NK-92 (cell line): ENCODE data around the gene XIRP2.

Experiments
- DNase-seq: peaks from one replicate; lab custom pipeline; 2025; ENCODE audit not compliant: unreplicated experiment; lab: John Stamatoyannopoulos, UW

Gene XIRP2

GRCh38 chr2:167132066-167132465, 243.8 kb downstream of the XIRP2 start:
- no peak for DNase-seq

GRCh38 chr2:167132906-167133555, 244.8 kb downstream of the XIRP2 start:
- DNase-seq, result no peak

DNA sequence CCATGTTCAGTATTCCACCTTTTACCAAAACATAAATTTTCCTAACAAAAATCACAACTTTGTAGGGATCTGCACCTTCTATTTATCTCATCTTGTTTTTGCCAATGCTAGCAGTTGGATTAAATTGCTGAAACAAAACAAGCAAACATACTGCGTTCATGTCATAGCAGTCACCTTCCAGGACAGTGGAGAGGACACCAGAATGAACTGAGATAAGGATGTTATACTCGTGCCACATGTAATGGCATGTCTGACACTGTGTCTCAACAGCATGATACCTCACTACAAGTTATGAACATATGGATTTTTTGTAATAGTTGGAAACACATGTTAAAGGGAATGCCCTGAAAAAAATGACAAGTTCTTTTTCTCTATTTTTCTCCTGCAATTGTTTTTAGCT, 245.3 kb downstream of the XIRP2 start:
- DNase-seq, result no peak

DNA sequence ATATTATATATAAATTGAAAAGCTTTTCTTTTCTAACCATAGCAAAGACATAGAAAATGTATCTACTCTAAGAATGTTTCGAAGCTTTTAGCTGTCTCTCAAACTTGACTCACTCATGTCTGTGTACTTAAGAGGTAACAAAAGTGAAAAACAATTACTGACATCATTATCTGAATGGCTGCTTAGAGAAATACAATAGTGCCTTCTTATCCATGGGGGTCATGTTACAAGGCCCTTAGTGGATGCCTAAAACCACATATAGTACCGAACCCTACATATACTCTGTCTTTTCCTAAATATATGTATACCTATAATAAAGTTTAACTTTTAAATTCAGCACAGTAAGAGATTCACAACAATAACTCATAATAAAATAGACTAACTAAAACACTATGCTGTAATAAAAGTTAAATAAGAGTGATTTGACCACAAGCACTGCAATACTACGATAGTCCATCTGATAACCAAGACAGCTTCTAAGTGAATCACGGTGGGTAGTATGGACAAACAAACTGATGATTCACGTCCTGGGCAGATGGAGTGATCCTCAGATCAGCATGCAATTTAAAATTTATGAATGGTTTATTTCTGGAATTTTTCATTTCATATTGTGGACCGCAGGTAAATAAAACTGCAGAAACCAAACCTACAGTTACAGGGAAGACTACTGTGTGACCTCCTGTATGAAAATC, 246.2 kb downstream of the XIRP2 start:
- no peak for DNase-seq

GRCh38 chr2:167135706-167136105, 247.4 kb downstream of the XIRP2 start:
- DNase-seq, result no peak

- no peak for DNase-seq
Observed at GRCh38 chr2:167136879-167137596, 248.8 kb downstream of the XIRP2 start.

- no peak for DNase-seq
Observed at GRCh38 chr2:167140330-167140729, 252.1 kb downstream of the XIRP2 start.

- no peak for DNase-seq
Observed at GRCh38 chr2:167140767-167141166, 252.5 kb downstream of the XIRP2 start.

DNA sequence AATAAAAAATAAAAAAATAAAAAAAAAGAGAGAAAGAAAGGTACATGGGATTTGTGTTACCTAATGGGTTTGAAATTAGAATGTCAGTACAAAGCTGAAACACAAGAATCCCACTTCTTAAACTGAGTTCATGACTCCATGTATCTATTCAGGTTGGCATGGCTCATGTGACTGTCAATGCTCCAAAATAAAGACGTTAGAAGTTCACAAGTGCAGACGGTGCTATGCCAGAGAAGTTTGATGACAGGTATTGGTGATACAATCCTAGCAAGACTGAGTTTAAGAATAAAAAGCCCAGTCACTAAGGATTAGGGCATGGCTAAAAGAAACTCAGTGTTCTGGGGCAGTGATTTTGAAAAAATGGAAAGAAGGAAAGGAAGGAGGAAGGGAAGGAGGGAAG, 254.3 kb downstream of the XIRP2 start:
- DNase-seq, result no peak

DNA sequence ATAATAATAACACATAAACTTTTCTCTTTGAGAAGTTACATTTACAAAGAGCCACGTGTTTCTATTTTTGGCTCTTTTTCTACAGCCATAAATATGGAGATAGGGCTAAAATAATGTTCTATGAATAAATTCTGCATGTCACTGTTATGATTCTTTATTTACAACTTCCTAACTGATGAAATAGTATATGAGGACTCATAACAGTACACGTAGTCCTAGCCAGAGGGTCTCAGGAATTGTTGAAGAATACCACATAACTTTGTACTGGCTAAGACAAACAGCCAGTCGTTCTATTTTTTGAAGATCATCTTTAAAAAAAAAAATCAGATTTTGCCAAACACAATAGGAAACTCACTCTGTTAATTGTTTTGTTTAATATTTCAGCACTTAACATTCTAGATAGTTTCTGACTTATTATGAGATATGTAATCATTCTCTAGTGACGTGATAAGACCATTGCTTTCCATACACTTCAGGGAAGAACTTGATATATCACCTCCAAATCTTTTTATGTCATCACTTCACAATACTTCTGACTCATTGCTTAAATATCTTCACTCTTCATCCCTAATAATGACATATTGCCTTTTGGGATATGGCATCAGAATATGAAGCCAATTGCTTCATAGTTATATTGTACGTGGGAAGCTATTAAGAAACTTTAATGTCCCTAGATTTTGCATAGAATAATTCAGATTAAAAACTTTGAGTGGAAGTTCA, 256.1 kb downstream of the XIRP2 start:
- DNase-seq, result no peak

DNA sequence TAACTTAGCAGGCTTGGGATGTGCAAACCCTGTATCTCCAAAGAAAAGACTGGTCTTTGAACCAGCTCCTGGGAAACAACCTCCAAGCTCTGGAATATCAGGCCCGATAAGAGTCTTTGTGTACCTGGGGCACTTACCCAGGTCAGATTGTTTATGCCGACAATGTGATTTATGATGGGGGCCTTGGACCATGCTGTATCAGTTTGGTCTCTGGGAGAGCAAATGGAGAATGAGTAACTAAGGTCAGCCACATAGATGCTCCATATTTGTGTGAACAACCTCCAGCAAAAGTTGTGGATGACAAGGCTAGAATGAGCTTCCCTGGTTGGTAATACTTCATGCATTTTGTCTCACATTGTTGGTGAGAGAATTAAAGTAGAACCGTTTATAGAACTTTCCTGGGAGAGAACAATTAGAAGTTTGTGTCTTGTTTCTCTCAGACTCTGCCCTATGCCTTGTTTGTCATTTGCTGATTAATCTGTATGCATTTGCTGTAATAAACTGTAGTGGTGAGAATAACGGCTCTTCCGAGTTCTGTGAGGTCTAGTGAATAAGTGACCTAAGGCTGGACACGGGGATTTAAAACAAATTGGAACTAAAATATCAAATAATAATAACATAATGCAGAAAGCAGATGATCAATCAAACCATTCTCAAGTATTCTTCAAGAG, 259.1 kb downstream of the XIRP2 start:
- DNase-seq, result no peak

DNA sequence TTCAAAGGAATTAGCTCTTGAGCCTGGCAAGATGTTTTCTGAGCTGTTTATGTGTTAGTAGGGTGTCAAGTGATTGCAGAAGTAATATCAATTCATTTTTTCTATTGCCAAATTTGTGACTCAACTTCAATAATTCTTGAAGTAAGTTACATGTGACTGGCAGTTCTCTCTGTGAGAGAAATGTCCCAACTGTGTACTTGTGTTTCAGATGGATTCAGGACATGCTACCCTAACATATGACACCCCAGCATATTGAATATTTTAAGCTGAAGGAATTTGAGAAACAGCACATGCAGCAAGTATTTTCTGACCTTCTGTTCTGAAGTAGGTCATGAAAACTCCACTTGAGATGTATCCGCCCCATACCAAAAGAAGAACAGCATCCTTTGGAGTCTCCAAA, 263.6 kb downstream of the XIRP2 start:
- DNase-seq, result no peak

DNA sequence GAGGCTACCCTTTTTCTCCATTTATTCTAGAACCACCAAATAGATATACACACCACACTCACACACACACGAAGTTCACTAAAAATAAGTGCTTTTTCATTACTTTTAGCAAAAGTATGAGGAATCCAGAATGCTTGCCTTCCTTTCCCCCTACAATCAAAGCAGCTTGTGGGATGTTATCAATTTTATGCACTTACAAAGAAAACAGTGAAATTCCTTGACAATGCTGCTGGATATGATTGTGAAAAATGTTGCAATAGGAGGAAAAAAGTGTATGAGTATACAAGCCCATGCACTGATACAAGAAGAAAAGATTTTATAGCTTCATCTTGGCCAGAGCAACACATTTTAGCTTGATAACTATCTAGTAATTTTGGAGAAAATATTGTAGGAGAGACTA, 269.2 kb downstream of the XIRP2 start:
- no peak for DNase-seq

- no peak for DNase-seq
Observed at GRCh38 chr2:167177196-167177595, 288.9 kb downstream of the XIRP2 start.

- no peak for DNase-seq
Observed at GRCh38 chr2:167181134-167181533, 292.9 kb downstream of the XIRP2 start.

- no peak for DNase-seq
Observed at GRCh38 chr2:167181688-167182087, 293.4 kb downstream of the XIRP2 start.

GRCh38 chr2:167182403-167182802, 294.1 kb downstream of the XIRP2 start:
- no peak for DNase-seq

GRCh38 chr2:167183931-167184330, 295.7 kb downstream of the XIRP2 start:
- DNase-seq, result no peak

DNA sequence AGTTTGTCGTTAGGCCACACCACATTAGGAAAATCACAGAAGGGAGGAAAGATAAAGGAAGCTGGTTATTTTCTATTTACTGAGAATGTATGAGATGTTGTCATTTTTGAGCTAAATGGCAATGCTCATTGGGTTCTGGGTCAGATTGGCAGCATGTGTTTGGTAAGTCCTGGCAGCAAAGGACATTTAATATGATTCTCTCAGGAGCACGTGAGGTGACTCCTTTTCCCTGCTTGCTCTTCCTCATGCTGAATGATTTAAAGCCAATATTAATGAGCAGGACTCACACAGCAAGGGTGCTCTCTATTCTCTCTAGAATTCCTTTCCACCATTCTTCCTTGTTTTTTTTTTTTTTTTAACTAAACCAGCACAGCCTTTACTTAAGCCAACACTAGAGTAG, 298.2 kb downstream of the XIRP2 start:
- DNase-seq, result no peak

DNA sequence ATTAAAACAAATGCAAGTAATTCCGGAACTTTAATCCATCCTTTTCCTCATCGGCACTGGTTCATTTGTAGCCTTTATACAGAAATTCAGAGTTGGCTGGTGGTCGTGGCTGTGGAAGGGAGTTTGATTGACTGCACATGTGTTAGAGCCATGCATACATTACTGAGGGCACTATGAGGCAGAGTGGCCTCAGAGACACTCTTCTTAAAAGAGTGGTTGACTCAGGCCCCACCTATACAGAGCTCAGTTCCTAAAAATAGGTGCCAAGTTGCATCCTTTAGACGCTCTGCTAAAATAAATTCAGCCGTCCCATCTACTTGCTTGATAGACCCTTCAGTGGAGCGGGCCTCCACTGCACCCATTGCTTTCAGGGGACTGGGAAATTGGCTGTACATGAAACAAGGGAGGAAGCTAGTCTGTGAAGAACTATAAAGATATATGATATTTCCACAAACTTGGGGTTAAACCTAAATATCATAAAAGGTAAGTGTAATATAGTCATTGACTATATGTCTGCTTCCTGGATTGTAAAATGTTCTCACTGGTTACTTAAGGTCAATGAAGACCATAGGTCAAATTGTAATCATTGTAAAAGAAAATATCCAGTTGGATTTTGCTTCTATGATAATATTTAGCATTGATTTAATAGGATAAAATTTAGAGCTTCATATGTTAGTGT, 298.9 kb downstream of the XIRP2 start:
- no peak for DNase-seq
